ENCODE measurements around the gene GFRA1. TPM values are rescaled to one million over a fixed set of nuclear protein-coding genes. Genes with fewer than 3 reads are reported as not detected.

GFRA1 gene
- total and polyA plus RNA-seq, 2 of the 4 experiments (the other 2 are of a cell fraction) = 9.1 to 9.3 TPM

GRCh38 chr10:116232613-116233012, 40.4 kb downstream of the GFRA1 start:
- WGBS, 2 experiments (ENCODE audit: extremely low coverage in 2 of 2, insufficient read length in 1 of 2) = no CpG with 5 or more reads among the region's 2 CpGs
- no peaks in the 10 kb centered on the region for H3K4me1 ChIP-seq (ENCODE audit: control insufficient read depth, insufficient read depth, low read length)
- no peaks in the 10 kb centered on the region for H4K20me1 ChIP-seq (ENCODE audit: insufficient read depth, low read length)
- H3K9ac ChIP-seq (ENCODE audit: low read depth, low read length) = no peak overlapping the region
- no peak overlapping the region for H3K4me2 ChIP-seq (ENCODE audit: low read depth, low read length)
- H2BK20ac ChIP-seq (ENCODE audit: low read depth, low read length) = no peak overlapping the region
- ChIA-PET CTCF (no interaction called here), POLR2A (ENCODE audit: unreplicated experiment) (no interaction called here)
- no peak for ATAC-seq (ENCODE audit: low read depth)
- H4K91ac ChIP-seq (ENCODE audit: insufficient read depth, low read depth, low read length) = no peak overlapping the region
- no peak overlapping the region for H2BK120ac ChIP-seq (ENCODE audit: low read depth, low read length)
- no peak overlapping the region for H4K5ac ChIP-seq (ENCODE audit: low read depth, low read length)
- H2AFZ ChIP-seq (replicated peaks; ENCODE audit: low read length, poor library complexity) = no peak overlapping the region
- no peak overlapping the region for H3K14ac ChIP-seq (replicated peaks; ENCODE audit: low read depth, low read length)
- intact Hi-C loops (cut with micrococcal nuclease) (no loop called here), dilution Hi-C loops (cut with HindIII; ENCODE audit: low sequenced_read_pairs, unreplicated experiment) (no loop called here), in situ Hi-C loops (cut with MboI; ENCODE audit: low sequenced_read_pairs) (no loop called here)
- H2AK9ac ChIP-seq (replicated peaks; ENCODE audit: low read depth, low read length, poor library complexity) = no peak overlapping the region
- no peak overlapping the region for H3K4me3 ChIP-seq (ENCODE audit: insufficient read depth, low read depth, low read length)
- no peaks in the 10 kb centered on the region for H3K36me3 ChIP-seq (ENCODE audit: control insufficient read depth, insufficient read depth, low read length)
- no peak overlapping the region for H3K27ac ChIP-seq (ENCODE audit: insufficient read depth, low read length)
- no peak overlapping the region for H2BK5ac ChIP-seq (ENCODE audit: low read depth, low read length, poor library complexity, severe bottlenecking)
- TF ChIP-seq RAD21 (IDR thresholded peaks at IDR 0.05; ENCODE audit: low read length) (no peak), USF2 (IDR thresholded peaks at IDR 0.05; ENCODE audit: low read depth, low read length) (no peak), ELK1 (IDR thresholded peaks at IDR 0.05; ENCODE audit: borderline replicate concordance, low read depth, low read length) (no peak), FOS (IDR thresholded peaks at IDR 0.05; ENCODE audit: low read depth, low read length) (no peak)
- H3K56ac ChIP-seq (ENCODE audit: extremely low read depth, insufficient read depth, low read length) = no peak overlapping the region
- H3K9me1 ChIP-seq (ENCODE audit: insufficient read depth, low read length) = no peaks in the 10 kb centered on the region
- H3K4ac ChIP-seq (ENCODE audit: low read depth, low read length) = no peak overlapping the region
- BruUV-seq (replicated peaks) = no TSS peak
- no peaks in the 10 kb centered on the region for H3K79me1 ChIP-seq (ENCODE audit: low read depth in 1 of 2, low read length in 2 of 2)
- no peak overlapping the region for H2BK15ac ChIP-seq (ENCODE audit: low read depth, low read length)
- no peaks in the 10 kb centered on the region for H3K9me3 ChIP-seq (ENCODE audit: control insufficient read depth, insufficient read depth, low read length)
- H3K18ac ChIP-seq (ENCODE audit: low read depth, low read length) = no peak overlapping the region
- H4K8ac ChIP-seq (ENCODE audit: low read depth in 2 of 2, low read length in 2 of 2) = no peak overlapping the region
- no peak overlapping the region for H3K23ac ChIP-seq (ENCODE audit: low read depth, low read length)
- no peaks in the 10 kb centered on the region for H3K27me3 ChIP-seq (ENCODE audit: control insufficient read depth, insufficient read depth, low read length)
- DNase-seq = no peak
- no peak overlapping the region for H2AK5ac ChIP-seq (ENCODE audit: low read depth, low read length)
